IMR-90 (cell line): ENCODE measurements around the gene GPR17. TPM values are rescaled to one million over a fixed set of nuclear protein-coding genes. Genes with fewer than 3 reads are reported as not detected.

Source experiments
- ATAC-seq: fragments of 200-7000 bp; cut with Tn5 transposase; 2 replicates; pipeline ENCODE4 v1.9.1; 2020; ENCODE audit warnings: low read depth, mild to moderate bottlenecking, moderate library complexity
- BruUV-seq: library from RNA; stranded (reverse); fragments of 400-500 nt; replicated peaks from 2 replicates; lab custom pipeline; 2021; lab: Mats Ljungman, UMichigan
- CTCF ChIA-PET: fragments of 300-600 bp; formaldehyde crosslinking; extraction: SDS; loops from one replicate; lab custom pipeline; 2021; ENCODE audit warnings: antibody characterized with exemption; lab: Yijun Ruan, JAX
- POLR2A ChIA-PET: fragments of 300-600 bp; sonication (Branson Sonifier 250); formaldehyde crosslinking; loops from one replicate; lab custom pipeline; 2022; ENCODE audit warnings: antibody characterized with exemption; ENCODE audit not compliant: unreplicated experiment; lab: Charles Lee
- DNase-seq: peaks from one replicate; pipeline ENCODE4 v3.0.0; 2013
- H2AFZ ChIP-seq: replicated peaks from 2 replicates; pipeline ENCODE3; 2013; ENCODE audit warnings: low read length, mild to moderate bottlenecking; ENCODE audit not compliant: poor library complexity
- H2AK5ac ChIP-seq: 2 replicates; pipeline ENCODE4 v1.6.1; 2013; ENCODE audit warnings: low read depth, low read length, inconsistent platforms
- H2AK9ac ChIP-seq: replicated peaks from 2 replicates; pipeline ENCODE3; 2013; ENCODE audit warnings: mild to moderate bottlenecking, low read depth, low read length, moderate library complexity; ENCODE audit not compliant: poor library complexity
- H2BK120ac ChIP-seq: 2 replicates; pipeline ENCODE4 v1.6.1; 2013; ENCODE audit warnings: low read depth, low read length, inconsistent platforms
- H2BK15ac ChIP-seq: 3 replicates; pipeline ENCODE4 v1.6.1; 2013; ENCODE audit warnings: low read depth, low read length, inconsistent platforms
- H2BK20ac ChIP-seq: 2 replicates; pipeline ENCODE4 v1.6.1; 2013; ENCODE audit warnings: low read depth, mild to moderate bottlenecking, inconsistent platforms, low read length, moderate library complexity
- H2BK5ac ChIP-seq: 2 replicates; pipeline ENCODE4 v1.6.1; 2013; ENCODE audit warnings: mild to moderate bottlenecking, low read depth, low read length, inconsistent platforms; ENCODE audit not compliant: poor library complexity, severe bottlenecking
- H3K14ac ChIP-seq: replicated peaks from 2 replicates; pipeline ENCODE4 v1.6.1; 2013; ENCODE audit warnings: low read depth, low read length, inconsistent platforms
- H3K18ac ChIP-seq: 2 replicates; pipeline ENCODE4 v1.6.1; 2013; ENCODE audit warnings: low read depth, low read length, control low read depth
- H3K23ac ChIP-seq: 2 replicates; pipeline ENCODE4 v1.6.1; 2013; ENCODE audit warnings: low read depth, low read length, inconsistent platforms
- H3K27ac ChIP-seq: 2 replicates; pipeline ENCODE4 v1.5.1; 2013; ENCODE audit warnings: mild to moderate bottlenecking, control low read depth, low read length; ENCODE audit not compliant: insufficient read depth
- H3K27me3 ChIP-seq: 2 replicates; pipeline ENCODE4 v1.6.1; 2013; ENCODE audit warnings: low read length; ENCODE audit not compliant: control insufficient read depth, insufficient read depth
- H3K36me3 ChIP-seq: 2 replicates; pipeline ENCODE4 v1.6.1; 2013; ENCODE audit warnings: low read length, mixed read lengths; ENCODE audit not compliant: control insufficient read depth, insufficient read depth
- H3K4ac ChIP-seq: 2 replicates; pipeline ENCODE4 v1.6.1; 2013; ENCODE audit warnings: low read depth, low read length, inconsistent platforms
- H3K4me1 ChIP-seq: 2 replicates; pipeline ENCODE4 v1.6.1; 2013; ENCODE audit warnings: low read length, mixed read lengths; ENCODE audit not compliant: control insufficient read depth, insufficient read depth
- H3K4me2 ChIP-seq: 2 replicates; pipeline ENCODE4 v1.6.1; 2013; ENCODE audit warnings: low read depth, mild to moderate bottlenecking, control low read depth, low read length, moderate library complexity
- H3K4me3 ChIP-seq: 2 replicates; pipeline ENCODE4 v1.5.1; 2013; ENCODE audit warnings: low read depth, mild to moderate bottlenecking, control low read depth, low read length, moderate library complexity; ENCODE audit not compliant: insufficient read depth
- H3K56ac ChIP-seq: 2 replicates; pipeline ENCODE4 v1.6.1; 2013; ENCODE audit warnings: low read length, inconsistent platforms; ENCODE audit not compliant: insufficient read depth; ENCODE audit errors: extremely low read depth
- H3K79me1 ChIP-seq, 2 experiments: 2 replicates each; pipeline ENCODE4 v1.6.1; 2013; ENCODE audit warnings: low read length in 2 of 2, inconsistent platforms in 1 of 2, low read depth in 1 of 2
- H3K9ac ChIP-seq: 2 replicates; pipeline ENCODE4 v1.6.1; 2013; ENCODE audit warnings: low read depth, low read length, control low read depth
- H3K9me1 ChIP-seq: 2 replicates; pipeline ENCODE4 v1.6.1; 2013; ENCODE audit warnings: low read length, inconsistent platforms; ENCODE audit not compliant: insufficient read depth
- H3K9me3 ChIP-seq: 2 replicates; pipeline ENCODE4 v1.6.1; 2013; ENCODE audit warnings: low read length; ENCODE audit not compliant: control insufficient read depth, insufficient read depth
- H4K20me1 ChIP-seq: 2 replicates; pipeline ENCODE4 v1.6.1; 2013; ENCODE audit warnings: low read length, inconsistent platforms; ENCODE audit not compliant: insufficient read depth
- H4K5ac ChIP-seq: 2 replicates; pipeline ENCODE4 v1.6.1; 2013; ENCODE audit warnings: mild to moderate bottlenecking, low read depth, low read length, control low read depth
- H4K8ac ChIP-seq, 2 experiments: 2 replicates each; pipeline ENCODE4 v1.6.1; 2013; ENCODE audit warnings: low read depth in 2 of 2, low read length in 2 of 2, control low read depth in 1 of 2, inconsistent platforms in 1 of 2
- H4K91ac ChIP-seq: 2 replicates; pipeline ENCODE4 v1.6.1; 2013; ENCODE audit warnings: low read depth, low read length, inconsistent platforms; ENCODE audit not compliant: insufficient read depth
- RAD21 ChIP-seq: IDR thresholded peaks from 2 replicates; pipeline ENCODE4 v1.6.1; 2012; ENCODE audit warnings: low read length, improper control_type of control experiment
- RCOR1 ChIP-seq: IDR thresholded peaks from 2 replicates; pipeline ENCODE4 v1.6.1; 2012; ENCODE audit warnings: mild to moderate bottlenecking, low read length, improper control_type of control experiment; ENCODE audit not compliant: insufficient replicate concordance
- WGBS, 2 experiments: methylation state at CpG; one replicate each; pipeline versions ENCODE4 v1.1.5 to v1.1.7; 2013; ENCODE audit warnings: missing lambda C conversion rate in 2 of 2; ENCODE audit not compliant: insufficient read length in 1 of 2; ENCODE audit errors: extremely low coverage in 2 of 2; 5-methylcytosine and 5-hydroxymethylcytosine counted together
- dilution Hi-C: fragments of 300-500 bp; cut with HindIII; formaldehyde crosslinking; loops from one replicate; pipeline ENCODE4 v1.14.3; 2018; ENCODE audit warnings: low sequenced_read_pairs; ENCODE audit not compliant: unreplicated experiment
- in situ Hi-C: fragments of 300-500 bp; cut with MboI; formaldehyde crosslinking; loops from 3 replicates; pipeline ENCODE4 v1.14.3; 2019; ENCODE audit warnings: low sequenced_read_pairs, inconsistent platforms, mixed read lengths
- intact Hi-C: fragments of 100-400 bp; cut with micrococcal nuclease; formaldehyde crosslinking; loops from 2 replicates; pipeline ENCODE4 v1.10.0; 2022
- polyA plus RNA-seq, 3 experiments: library from polyadenylated mRNA; depleted of rRNA; stranded (reverse); fragments of >200 nt; gene quantifications; 2 replicates each; pipeline ENCODE4 v1.2.3, GENCODE V29; 2012; ENCODE audit warnings: low replicate concordance in 1 of 3
- total RNA-seq: library from RNA; depleted of rRNA; stranded (reverse); fragments of >200 nt; gene quantifications from 2 replicates; pipeline ENCODE4 v1.2.3, GENCODE V29; 2012
- TF ChIP-seq, protein P1 (sequence below): fragments of 150-350 bp; IDR thresholded peaks from 2 replicates; pipeline ENCODE4 v1.6.1; 2017; ENCODE audit warnings: mild to moderate bottlenecking, antibody characterized with exemption, low read length, low read depth

Gene GPR17
- total and polyA plus RNA-seq, 2 of the 4 experiments (the other 2 are of a cell fraction): not detected

DNA sequence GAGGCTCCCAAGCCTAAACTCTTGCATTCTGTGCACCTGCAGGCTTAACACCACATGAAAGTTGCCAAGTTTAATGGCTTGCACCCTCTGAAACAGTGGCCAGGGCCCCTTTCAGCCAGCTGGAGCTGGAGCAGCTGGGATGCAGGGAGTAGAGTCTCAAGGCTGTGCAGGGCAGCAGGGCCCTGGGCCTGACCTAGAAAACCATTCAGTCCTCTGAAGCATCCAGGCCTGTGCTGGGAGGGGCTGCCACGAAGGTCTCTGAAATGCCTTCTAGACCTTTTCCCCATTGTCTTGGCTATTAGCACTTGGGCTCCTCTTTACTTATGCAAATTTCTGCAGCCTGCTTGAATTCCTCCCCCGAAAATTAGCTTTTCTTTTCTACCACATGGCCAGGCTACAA is 44.7 kb downstream of the GPR17 start:
- no peak overlapping the region for H2BK20ac ChIP-seq
- no peak overlapping the region for H2AFZ ChIP-seq
- intact Hi-C loops: no loop called here
- POLR2A ChIA-PET: no interaction called here
- H4K91ac ChIP-seq: no peak overlapping the region
- DNase-seq (no peak), ATAC-seq (no peak)
- H3K27ac ChIP-seq: no peak overlapping the region
- H4K5ac ChIP-seq: no peak overlapping the region
- no peak overlapping the region for H3K9ac ChIP-seq
- H3K4me3 ChIP-seq: no peak overlapping the region
- H3K23ac ChIP-seq: no peak overlapping the region
- no peak overlapping the region for H2BK15ac ChIP-seq
- no peak overlapping the region for H2BK120ac ChIP-seq
- no peak overlapping the region for H3K56ac ChIP-seq
- H3K36me3 ChIP-seq: no peaks in the 10 kb centered on the region
- no peaks in the 10 kb centered on the region for H3K79me1 ChIP-seq
- dilution Hi-C loops: no loop called here
- no peak overlapping the region for H3K4ac ChIP-seq
- in situ Hi-C loops: no loop called here
- CTCF ChIA-PET: no interaction called here
- no peak overlapping the region for H3K18ac ChIP-seq
- H2AK5ac ChIP-seq: no peak overlapping the region
- WGBS, 2 experiments: 60% methylated on average over 1 of the region's 2 CpGs; no CpG with 5 or more reads in 1 of the 2 experiments
- H3K4me1 ChIP-seq: no peaks in the 10 kb centered on the region
- no TSS peak for BruUV-seq
- TF ChIP-seq, protein P1, sequence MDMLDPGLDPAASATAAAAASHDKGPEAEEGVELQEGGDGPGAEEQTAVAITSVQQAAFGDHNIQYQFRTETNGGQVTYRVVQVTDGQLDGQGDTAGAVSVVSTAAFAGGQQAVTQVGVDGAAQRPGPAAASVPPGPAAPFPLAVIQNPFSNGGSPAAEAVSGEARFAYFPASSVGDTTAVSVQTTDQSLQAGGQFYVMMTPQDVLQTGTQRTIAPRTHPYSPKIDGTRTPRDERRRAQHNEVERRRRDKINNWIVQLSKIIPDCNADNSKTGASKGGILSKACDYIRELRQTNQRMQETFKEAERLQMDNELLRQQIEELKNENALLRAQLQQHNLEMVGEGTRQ: no peak
- TF ChIP-seq RCOR1 (no peak), RAD21 (no peak)
- no peaks in the 10 kb centered on the region for H3K9me1 ChIP-seq
- H3K14ac ChIP-seq: no peak overlapping the region
- H4K20me1 ChIP-seq: no peaks in the 10 kb centered on the region
- H3K4me2 ChIP-seq: no peak overlapping the region
- H2AK9ac ChIP-seq: no peak overlapping the region
- H3K9me3 ChIP-seq: peaks cover 9% of the 10 kb centered on the region
- no peak overlapping the region for H4K8ac ChIP-seq
- no peak overlapping the region for H2BK5ac ChIP-seq
- no peaks in the 10 kb centered on the region for H3K27me3 ChIP-seq
